ENCODE results near the gene RTN4IP1. TPM values are rescaled to one million over a fixed set of nuclear protein-coding genes. Genes with fewer than 3 reads are reported as not detected.

Gene RTN4IP1
- total RNA-seq, 1 experiment from 2014 or later: 19.2 TPM

GRCh38 chr6:106671651-106672050 lies 42.4 kb upstream of the RTN4IP1 start:
- Mint-ChIP-seq H3K9me3 (peaks cover 6% of the 10 kb centered on the region), H3K27ac (peak overlapping the region; percentile 60; the same call in 1 of the 2 replicates), H3K27me3 (ENCODE audit: low read depth) (no peaks in the 10 kb centered on the region), H3K36me3 (peaks cover 8% of the 10 kb centered on the region), H3K4me3 (no peak overlapping the region), H3K4me1 (peaks cover 37% of the 10 kb centered on the region)
- POLR2A ChIA-PET: no interaction called here
- ATAC-seq (no peak), DNase-seq (ENCODE audit: low spot score) (no peak)
- CTCF ChIA-PET: no interaction called here
- TF ChIP-seq RELA (CRISPR knock-in tag; IDR thresholded peaks at IDR 0.05; ENCODE audit: borderline replicate concordance): no peak
- TF ChIP-seq, protein P1, sequence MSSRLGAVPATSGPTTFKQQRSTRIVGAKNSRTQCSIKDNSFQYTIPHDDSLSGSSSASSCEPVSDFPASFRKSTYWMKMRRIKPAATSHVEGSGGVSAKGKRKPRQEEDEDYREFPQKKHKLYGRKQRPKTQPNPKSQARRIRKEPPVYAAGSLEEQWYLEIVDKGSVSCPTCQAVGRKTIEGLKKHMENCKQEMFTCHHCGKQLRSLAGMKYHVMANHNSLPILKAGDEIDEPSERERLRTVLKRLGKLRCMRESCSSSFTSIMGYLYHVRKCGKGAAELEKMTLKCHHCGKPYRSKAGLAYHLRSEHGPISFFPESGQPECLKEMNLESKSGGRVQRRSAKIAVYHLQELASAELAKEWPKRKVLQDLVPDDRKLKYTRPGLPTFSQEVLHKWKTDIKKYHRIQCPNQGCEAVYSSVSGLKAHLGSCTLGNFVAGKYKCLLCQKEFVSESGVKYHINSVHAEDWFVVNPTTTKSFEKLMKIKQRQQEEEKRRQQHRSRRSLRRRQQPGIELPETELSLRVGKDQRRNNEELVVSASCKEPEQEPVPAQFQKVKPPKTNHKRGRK (CRISPR knock-in tag; IDR thresholded peaks at IDR 0.05; ENCODE audit: borderline replicate concordance): no peak
- no peak for TF ChIP-seq E2F5 (CRISPR knock-in tag; IDR thresholded peaks at IDR 0.05)
- TF ChIP-seq NFYB (CRISPR knock-in tag; conservative IDR thresholded peaks at IDR 0.05; ENCODE audit: low read depth): no peak
- TF ChIP-seq CREB1 (CRISPR knock-in tag; IDR thresholded peaks at IDR 0.05): no peak
- no peak for TF ChIP-seq PRDM15 (CRISPR knock-in tag; IDR thresholded peaks at IDR 0.05)

- DNase-seq (ENCODE audit: low spot score) (no peak), ATAC-seq (no peak)
- peaks cover 45% of the 10 kb centered on the region for H3K4me1 Mint-ChIP-seq
- no peak overlapping the region for H3K27ac Mint-ChIP-seq
- peaks cover 8% of the 10 kb centered on the region for H3K9me3 Mint-ChIP-seq
- CTCF ChIA-PET: interaction anchor here (0.9 kb wide), 1 partner anchor 309 kb away, joined by 5 read pairs; no protein-coding TSS in a partner anchor
- peaks cover 15% of the 10 kb centered on the region for H3K36me3 Mint-ChIP-seq
- no peak overlapping the region for H3K4me3 Mint-ChIP-seq
- H3K27me3 Mint-ChIP-seq (ENCODE audit: low read depth): no peaks in the 10 kb centered on the region
- POLR2A ChIA-PET: interaction anchor here (0.7 kb wide), 1 partner anchor 309 kb away, joined by 3 read pairs; no protein-coding TSS in a partner anchor
- TF ChIP-seq, protein P2, sequence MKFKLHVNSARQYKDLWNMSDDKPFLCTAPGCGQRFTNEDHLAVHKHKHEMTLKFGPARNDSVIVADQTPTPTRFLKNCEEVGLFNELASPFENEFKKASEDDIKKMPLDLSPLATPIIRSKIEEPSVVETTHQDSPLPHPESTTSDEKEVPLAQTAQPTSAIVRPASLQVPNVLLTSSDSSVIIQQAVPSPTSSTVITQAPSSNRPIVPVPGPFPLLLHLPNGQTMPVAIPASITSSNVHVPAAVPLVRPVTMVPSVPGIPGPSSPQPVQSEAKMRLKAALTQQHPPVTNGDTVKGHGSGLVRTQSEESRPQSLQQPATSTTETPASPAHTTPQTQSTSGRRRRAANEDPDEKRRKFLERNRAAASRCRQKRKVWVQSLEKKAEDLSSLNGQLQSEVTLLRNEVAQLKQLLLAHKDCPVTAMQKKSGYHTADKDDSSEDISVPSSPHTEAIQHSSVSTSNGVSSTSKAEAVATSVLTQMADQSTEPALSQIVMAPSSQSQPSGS (CRISPR knock-in tag; IDR thresholded peaks at IDR 0.05; ENCODE audit: borderline replicate concordance, low read depth): no peak
- no peak for TF ChIP-seq CREB1 (CRISPR knock-in tag; IDR thresholded peaks at IDR 0.05)
- no peak for TF ChIP-seq PREB (CRISPR knock-in tag; IDR thresholded peaks at IDR 0.05; ENCODE audit: borderline replicate concordance)
- no peak for TF ChIP-seq MLX (CRISPR knock-in tag; IDR thresholded peaks at IDR 0.05)
- no peak for TF ChIP-seq MXD4 (CRISPR knock-in tag; IDR thresholded peaks at IDR 0.05; ENCODE audit: borderline replicate concordance)
- no peak for TF ChIP-seq TEAD1 (CRISPR knock-in tag; IDR thresholded peaks at IDR 0.05)
- no peak for TF ChIP-seq EMX1 (CRISPR knock-in tag; IDR thresholded peaks at IDR 0.05)
- no peak for TF ChIP-seq ATF3 (CRISPR knock-in tag; conservative IDR thresholded peaks at IDR 0.05)
- no peak for TF ChIP-seq ZNF121 (CRISPR knock-in tag; IDR thresholded peaks at IDR 0.05)
- no peak for TF ChIP-seq CREM (CRISPR knock-in tag; IDR thresholded peaks at IDR 0.05)
- TF ChIP-seq HMGXB4 (CRISPR knock-in tag; IDR thresholded peaks at IDR 0.05): no peak
- TF ChIP-seq HMGA2 (CRISPR knock-in tag; IDR thresholded peaks at IDR 0.05): no peak
- TF ChIP-seq, protein P3, sequence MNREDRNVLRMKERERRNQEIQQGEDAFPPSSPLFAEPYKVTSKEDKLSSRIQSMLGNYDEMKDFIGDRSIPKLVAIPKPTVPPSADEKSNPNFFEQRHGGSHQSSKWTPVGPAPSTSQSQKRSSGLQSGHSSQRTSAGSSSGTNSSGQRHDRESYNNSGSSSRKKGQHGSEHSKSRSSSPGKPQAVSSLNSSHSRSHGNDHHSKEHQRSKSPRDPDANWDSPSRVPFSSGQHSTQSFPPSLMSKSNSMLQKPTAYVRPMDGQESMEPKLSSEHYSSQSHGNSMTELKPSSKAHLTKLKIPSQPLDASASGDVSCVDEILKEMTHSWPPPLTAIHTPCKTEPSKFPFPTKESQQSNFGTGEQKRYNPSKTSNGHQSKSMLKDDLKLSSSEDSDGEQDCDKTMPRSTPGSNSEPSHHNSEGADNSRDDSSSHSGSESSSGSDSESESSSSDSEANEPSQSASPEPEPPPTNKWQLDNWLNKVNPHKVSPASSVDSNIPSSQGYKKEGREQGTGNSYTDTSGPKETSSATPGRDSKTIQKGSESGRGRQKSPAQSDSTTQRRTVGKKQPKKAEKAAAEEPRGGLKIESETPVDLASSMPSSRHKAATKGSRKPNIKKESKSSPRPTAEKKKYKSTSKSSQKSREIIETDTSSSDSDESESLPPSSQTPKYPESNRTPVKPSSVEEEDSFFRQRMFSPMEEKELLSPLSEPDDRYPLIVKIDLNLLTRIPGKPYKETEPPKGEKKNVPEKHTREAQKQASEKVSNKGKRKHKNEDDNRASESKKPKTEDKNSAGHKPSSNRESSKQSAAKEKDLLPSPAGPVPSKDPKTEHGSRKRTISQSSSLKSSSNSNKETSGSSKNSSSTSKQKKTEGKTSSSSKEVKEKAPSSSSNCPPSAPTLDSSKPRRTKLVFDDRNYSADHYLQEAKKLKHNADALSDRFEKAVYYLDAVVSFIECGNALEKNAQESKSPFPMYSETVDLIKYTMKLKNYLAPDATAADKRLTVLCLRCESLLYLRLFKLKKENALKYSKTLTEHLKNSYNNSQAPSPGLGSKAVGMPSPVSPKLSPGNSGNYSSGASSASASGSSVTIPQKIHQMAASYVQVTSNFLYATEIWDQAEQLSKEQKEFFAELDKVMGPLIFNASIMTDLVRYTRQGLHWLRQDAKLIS (CRISPR knock-in tag; IDR thresholded peaks at IDR 0.05; ENCODE audit: borderline replicate concordance): no peak
Observed at GRCh38 chr6:106670236-106670635, 40.9 kb upstream of the RTN4IP1 start.

Measured in WTC11 (cell line).